Stimulated activated CD4-positive, alpha-beta T cell treated with anti-CD3 and anti-CD28 coated beads, Interleukin-12 subunit alpha, Interleukin-12 subunit beta, amount 100 ng/mL, for 24 hours (primary cell): ENCODE results near the gene MRPS2.
"Not testable (repeated sequence)": the region's sequence is repeated elsewhere in the genome, so short reads cannot be mapped to it uniquely, and the experiment has no call there.

Experiments
- DNase-seq, 2 experiments: peaks; one replicate each; pipeline ENCODE4 v3.0.0-alpha.2; 2020; ENCODE audit warnings: low read depth in 2 of 2

Gene MRPS2

GRCh38 chr9:135531096-135531495 lies 30.6 kb downstream of the MRPS2 start:
- no peak for DNase-seq

DNA sequence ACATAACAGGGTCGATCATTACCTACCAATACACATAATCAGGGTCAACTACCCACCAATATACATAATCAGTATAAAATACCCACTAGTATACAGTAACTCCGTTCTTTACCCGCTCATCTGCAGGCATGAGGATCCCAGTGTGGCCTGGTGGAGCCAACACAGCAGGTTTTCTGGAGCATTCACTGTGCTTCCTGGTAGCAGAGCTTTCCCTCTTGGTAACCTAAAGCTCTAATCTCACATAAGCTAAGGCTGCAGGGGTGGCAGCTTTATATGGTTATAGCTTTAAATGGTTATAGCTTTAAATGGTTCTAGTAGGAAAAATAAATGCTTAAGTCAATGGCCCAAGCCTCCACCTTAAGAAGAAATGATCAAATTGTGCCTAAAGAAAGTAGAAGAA lies 32.6 kb downstream of the MRPS2 start:
- no peak for DNase-seq

DNA sequence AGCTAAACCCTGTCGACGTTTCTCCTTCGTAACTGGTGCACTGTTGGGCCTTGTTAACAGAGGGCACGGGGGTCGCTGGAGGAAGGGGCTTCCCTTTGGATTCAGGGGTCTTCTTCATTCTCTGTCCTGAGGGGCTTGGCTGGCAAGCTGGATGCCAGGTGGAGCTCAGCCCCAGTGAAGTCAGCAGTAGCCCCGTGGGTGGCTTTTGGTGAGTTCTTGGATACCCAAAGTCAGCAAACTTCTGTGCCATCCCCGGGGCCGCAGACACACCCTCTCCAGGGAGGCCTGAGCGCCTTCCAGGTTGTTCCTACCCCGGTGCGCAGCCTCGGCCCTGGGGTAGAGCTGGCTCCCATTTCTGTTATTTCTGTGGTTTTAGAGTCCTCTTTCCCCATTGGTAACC lies 33.2 kb downstream of the MRPS2 start:
- DNase-seq: no peak

DNA sequence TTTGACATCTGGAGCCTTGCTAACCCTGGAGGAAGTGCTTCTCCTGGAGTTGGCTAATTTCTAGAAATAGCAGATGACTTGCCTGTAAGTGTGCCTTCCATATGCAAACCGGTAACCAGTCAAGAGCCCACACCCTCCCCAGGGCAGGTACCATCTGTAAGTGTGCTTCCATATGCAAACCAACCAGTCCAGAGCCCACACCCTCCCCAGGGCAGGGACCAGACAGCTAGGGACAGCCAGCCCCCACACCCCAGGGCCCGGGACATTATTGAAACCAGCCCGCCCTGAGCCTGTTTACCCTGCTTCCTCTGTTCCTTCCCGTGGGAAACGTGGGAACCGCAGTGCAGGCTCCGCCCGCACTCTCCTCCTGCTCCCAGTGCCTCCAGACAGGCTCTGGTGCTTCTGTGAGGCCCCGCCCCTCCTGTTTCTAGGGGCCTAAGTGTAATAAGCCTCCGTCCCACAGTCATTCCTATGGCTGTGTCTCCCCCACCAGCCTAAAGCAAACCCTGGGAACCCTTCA lies 33.8 kb downstream of the MRPS2 start:
- DNase-seq: not testable (repeated sequence)

DNA sequence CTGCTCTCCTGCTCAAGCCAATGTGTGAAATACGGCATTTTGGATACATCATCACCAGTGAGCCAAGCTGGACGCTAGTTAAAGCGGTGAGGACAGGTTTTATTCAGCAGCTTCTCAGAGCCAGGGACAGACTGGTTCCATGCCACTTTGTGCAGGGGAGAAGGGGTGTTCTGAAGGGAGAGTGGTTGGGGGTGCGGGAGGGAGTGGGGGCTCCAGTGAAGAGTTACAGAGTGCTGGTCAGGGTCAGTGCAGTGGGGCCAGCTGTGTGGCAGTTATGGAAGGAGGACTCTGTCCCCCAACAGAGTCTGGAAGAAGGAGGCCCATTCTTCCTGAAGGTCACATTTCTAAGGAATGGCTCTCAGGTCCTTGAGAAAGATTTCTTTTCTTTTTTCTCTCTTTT lies 34.3 kb downstream of the MRPS2 start:
- not testable (repeated sequence) for DNase-seq

DNA sequence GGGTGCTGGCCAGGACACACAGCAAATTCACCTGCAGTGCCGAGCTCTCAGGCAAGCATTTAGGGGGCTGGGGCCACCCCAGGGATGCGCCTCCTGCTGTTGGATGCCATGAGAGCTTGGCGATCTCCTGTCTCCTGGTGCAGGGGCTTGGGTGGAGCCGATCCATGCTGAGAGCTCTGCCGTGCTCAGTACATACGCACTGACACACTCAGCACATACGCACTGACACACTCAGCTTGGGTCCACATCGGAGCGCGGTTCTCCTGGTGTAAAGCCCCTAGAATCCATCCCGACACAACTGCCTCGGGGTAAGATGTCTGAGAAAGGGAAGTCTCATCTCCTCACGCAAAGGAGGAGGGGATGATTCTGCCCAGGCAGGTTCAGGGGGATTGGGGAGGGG lies 35.1 kb downstream of the MRPS2 start:
- not testable (repeated sequence) for DNase-seq

- DNase-seq: no peak
Measured at GRCh38 chr9:135536216-135536615, 35.7 kb downstream of the MRPS2 start.

- DNase-seq: not testable (repeated sequence)
Measured at GRCh38 chr9:135543262-135543894, 42.9 kb downstream of the MRPS2 start.

DNA sequence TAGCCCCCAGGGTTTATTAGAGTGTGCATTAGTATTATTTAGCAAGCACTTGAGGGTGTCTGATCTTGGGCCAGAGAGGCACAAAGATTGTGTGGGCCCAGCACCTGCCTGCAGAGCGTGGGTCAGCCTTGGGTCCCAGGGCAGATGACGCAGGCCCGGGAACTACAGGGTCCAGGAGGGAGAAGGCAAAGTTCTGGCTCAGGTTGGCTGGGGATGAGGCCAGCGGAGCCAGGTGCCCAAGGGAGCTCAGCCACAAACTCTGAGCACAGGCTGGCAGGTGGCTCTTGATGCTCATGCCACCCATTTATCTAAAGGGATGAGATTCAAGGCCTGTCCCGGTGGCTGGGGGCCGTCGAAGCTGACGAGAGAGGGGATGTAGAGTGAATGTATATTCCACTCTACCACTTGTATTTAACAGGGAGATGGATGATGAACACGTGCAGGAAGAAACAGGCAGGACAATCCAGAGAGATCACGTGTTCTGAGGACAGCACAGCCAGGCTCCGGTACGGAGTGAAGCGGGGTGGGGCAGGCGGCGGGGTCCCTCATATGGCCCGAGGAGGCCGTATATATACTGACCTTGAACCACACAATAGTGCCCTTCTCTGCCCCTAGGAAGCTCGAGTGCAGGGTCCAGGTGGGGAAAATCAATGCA lies 44.6 kb downstream of the MRPS2 start:
- no peak for DNase-seq

DNA sequence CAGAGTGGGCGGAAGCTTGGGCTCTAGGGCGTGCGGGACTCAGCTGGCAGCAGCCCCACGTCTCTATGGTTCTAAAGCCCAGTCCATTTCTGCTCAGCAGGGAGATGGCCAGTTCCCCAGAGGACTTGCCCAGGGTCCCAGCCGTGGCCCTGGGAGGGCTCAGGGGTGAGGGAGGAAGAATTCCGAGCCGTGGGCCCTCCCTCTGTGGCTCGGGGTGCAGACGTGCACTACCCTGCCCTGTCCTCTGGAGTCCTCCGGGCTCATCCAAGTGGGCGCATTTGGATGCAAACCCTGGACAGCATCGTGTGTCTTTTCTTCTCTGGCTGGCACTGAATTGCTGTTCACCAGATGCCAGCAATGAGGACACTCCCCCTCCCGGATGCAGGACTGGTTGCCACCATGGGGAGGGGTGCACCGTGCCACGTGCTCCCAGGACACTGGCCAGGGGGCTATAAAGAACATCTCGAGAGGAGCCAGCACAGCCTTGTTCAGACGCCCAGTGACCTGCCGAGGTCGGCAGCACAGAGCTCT lies 45.2 kb downstream of the MRPS2 start, which contains the start of gene OBP2A:
TSS of gene OBP2A (plus strand) at position 481 of the 531 bp plus-strand sequence. CDS start 55 bp downstream, outside the sequence.
- not testable (repeated sequence) for DNase-seq

DNA sequence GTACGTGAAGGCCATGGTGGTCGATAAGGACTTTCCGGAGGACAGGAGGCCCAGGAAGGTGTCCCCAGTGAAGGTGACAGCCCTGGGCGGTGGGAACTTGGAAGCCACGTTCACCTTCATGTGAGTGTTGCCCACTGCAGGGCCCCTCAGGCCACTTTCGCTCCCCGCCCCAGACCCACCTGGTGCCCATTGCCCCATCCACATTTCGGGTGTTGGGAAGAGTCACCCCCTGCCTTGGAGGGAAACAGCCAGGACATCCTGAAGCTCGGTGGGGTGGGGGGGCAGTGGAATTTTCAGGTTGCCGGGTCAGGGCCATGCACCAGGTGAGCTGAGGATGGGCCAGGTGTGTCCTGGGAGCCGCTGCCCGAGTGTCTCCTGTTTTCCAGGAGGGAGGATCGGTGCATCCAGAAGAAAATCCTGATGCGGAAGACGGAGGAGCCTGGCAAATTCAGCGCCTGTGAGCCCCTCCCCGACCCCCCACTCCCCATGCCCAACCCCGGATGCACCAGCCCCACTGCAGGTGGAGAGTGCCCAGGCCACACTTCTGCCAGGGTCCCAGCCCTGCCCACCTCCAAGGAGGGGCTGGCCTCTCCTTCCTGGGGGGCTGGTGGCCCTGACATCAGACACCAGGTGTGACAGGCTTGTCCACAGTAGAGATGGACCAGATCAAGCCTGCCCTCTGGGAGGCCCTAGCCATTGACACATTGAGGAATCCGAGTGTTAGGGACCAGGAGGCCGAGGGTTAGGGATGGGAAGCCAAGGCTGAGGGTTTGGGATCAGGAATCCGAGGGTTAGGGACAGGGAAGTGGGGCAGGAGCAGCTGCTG lies 46.5 kb downstream of the MRPS2 start:
- DNase-seq: not testable (repeated sequence)

- no peak for DNase-seq
Measured at GRCh38 chr9:135547756-135548736, 47.6 kb downstream of the MRPS2 start.

DNA sequence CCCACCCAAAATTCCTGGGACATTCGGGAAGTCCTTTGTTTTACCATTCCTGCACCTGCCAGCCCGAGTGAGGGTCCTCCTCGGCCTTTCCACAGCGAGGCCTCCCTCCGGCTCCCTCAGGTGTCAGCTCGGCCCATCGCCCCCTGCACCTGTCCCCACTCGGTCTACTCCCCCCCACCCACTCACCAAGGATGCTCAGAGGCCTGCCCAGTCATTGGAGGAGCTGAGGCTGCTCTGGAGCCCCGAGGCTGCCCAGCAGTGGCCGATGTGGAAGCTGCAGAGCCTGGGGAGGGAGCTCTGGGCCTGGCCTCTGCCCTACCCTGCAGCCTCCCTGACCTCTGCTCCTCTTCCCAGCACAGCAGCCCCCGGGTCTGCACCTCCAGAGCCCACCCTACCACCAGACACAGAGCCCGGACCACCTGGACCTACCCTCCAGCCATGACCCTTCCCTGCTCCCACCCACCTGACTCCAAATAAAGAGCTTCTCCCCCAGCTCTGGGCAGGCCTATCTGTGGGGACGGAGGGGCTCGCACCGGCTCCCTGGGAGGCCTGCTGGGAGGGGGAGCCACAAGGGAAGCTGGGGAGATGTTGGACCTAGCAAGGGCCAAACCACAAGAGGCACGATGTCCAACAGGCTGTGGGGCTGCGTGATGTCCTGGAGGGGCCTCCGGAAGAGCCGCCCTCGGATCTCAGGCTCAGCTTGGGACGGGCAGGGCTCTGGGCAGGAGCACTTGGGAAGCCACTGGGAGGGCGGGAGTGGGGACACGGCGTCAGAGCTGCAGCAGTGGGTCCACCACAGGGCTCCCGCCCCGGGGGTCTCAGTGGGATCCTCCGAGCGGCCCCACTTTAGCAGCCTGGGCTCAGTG lies 49.2 kb downstream of the MRPS2 start:
- DNase-seq: not testable (repeated sequence)

DNA sequence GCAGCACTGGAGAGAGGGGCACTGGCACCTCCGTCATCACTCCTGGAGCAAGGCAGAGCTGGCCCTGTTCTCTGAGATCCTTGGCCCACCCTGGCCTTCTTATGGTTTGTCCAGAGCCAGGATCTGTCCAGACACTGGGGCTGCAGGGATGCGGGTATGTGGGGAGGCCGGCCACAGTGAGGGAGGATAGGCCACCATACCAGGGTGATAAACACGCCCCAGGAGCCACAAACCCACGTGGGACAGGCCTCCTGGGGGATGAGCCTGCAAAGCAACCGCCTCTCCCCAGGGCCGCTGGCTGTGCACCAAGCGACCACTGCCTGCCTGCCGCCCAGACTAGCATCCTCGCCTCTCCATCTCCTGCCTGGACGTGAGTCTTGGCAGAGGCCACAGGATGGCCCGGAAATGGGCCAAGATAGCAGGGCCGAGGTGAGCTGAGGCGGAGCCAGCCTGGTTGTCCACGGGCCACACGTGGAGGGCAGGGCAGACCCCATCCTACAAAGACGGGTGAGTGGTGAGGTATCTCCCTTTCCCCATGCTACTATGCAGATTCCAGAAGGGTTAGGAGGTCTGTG lies 49.9 kb downstream of the MRPS2 start:
- no peak for DNase-seq

GRCh38 chr9:135551031-135551430 lies 50.5 kb downstream of the MRPS2 start:
- no peak for DNase-seq

DNA sequence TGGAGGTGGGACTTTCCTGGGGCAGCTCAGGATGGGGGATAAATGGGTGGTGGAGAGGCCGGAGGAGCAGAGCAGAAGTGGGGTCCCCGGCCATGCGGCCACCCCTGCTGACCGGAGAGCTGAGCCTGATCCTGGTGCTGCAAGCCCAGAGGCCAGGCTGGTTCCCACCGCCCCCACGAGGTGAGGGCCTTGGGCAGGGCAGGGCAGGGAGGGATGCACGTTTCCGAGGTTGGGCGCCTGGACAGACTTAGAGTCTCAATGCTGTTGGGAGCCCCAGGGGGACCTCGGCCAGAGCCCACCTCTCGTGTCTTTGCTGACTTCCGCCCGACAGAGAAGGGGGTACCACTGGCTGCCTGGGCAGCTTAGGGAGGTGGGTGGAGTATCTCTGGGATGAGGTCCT lies 51.0 kb downstream of the MRPS2 start:
- no peak for DNase-seq

GRCh38 chr9:135552021-135552697 lies 51.7 kb downstream of the MRPS2 start:
- no peak for DNase-seq

DNA sequence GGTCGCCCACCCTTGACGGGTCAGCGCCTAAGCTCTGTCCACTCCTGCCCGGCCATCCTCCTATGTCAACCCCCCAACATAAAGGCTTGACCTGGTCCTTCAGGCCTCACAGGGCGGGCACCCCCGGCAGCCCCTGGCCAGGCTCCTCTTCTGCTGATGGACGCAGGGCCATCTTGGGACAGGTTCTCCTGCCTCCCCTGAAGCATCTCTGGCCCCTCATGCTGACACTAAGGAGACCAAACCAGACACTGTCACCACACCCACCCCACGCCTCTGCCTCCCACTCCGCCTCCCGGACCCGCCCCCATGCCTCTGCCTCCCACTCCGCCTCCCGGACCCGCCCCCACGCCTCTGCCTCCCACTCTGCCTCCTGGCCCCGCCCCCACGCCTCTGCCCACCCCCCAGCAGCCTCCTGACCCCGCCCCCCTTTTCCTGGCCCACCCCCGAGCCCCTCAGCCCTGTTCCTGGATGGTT lies 52.3 kb downstream of the MRPS2 start:
- DNase-seq: no peak
